ENCODE measurements around the gene CLEC17A. TPM values are rescaled to one million over a fixed set of nuclear protein-coding genes. Genes with fewer than 3 reads are reported as not detected.
"Not testable (repeated sequence)": the region's sequence is repeated elsewhere in the genome, so short reads cannot be mapped to it uniquely, and the experiment has no call there.

Gene CLEC17A
- polyA plus RNA-seq (2013, experiment 1 of 2) = not detected
- polyA plus RNA-seq (2013, experiment 2 of 2) = not detected

- WGBS, 2 experiments (ENCODE audit: insufficient coverage in 2 of 2) = 40 to 58% methylated on average over 3 to 4 of the region's 6 CpGs
- Histone ChIP-seq H3K36me3 (ENCODE audit: control insufficient read depth, insufficient read depth, low read length) (no peaks in the 10 kb centered on the region), H3K27ac (ENCODE audit: low read depth, low read length, severe bottlenecking) (no peak within 1 kb of the TSS), H3K4me1 (ENCODE audit: control insufficient read depth, insufficient read depth, low read length, poor library complexity, severe bottlenecking) (no peaks in the 10 kb centered on the region), H3K9me3 (ENCODE audit: control insufficient read depth, low read length) (no peaks in the 10 kb centered on the region), H3K4me3 (ENCODE audit: extremely low read depth, insufficient read depth, low read length, poor library complexity, severe bottlenecking) (no peak within 1 kb of the TSS)
These were observed at the start of gene CLEC17A for GRCh38 chr19:14582894-14583340. Gene CLEC17A, plus strand, starts transcription at chr19:14583084. Its CDS starts 77 bp downstream, at chr19:14583161.

GRCh38 chr19:14533450-14533849, 49.4 kb upstream of the CLEC17A start:
- Histone ChIP-seq H3K9me3 (ENCODE audit: control insufficient read depth, low read length) (no peaks in the 10 kb centered on the region), H3K36me3 (ENCODE audit: control insufficient read depth, insufficient read depth, low read length) (peaks cover 23% of the 10 kb centered on the region), H3K4me3 (ENCODE audit: extremely low read depth, insufficient read depth, low read length, poor library complexity, severe bottlenecking) (no peak overlapping the region), H3K27ac (ENCODE audit: low read depth, low read length, severe bottlenecking) (no peak overlapping the region), H3K4me1 (ENCODE audit: control insufficient read depth, insufficient read depth, low read length, poor library complexity, severe bottlenecking) (peaks cover 8% of the 10 kb centered on the region)
- WGBS, 2 experiments (ENCODE audit: insufficient coverage in 2 of 2) = 95 to 97% methylated on average over 3 to 5 of the region's 5 CpGs

- H3K36me3 ChIP-seq (ENCODE audit: control insufficient read depth, insufficient read depth, low read length) = peaks cover 29% of the 10 kb centered on the region
- peaks cover 8% of the 10 kb centered on the region for H3K4me1 ChIP-seq (ENCODE audit: control insufficient read depth, insufficient read depth, low read length, poor library complexity, severe bottlenecking)
- no peak overlapping the region for H3K4me3 ChIP-seq (ENCODE audit: extremely low read depth, insufficient read depth, low read length, poor library complexity, severe bottlenecking)
- H3K27ac ChIP-seq (ENCODE audit: low read depth, low read length, severe bottlenecking) = no peak overlapping the region
- 37% methylated on average over 8 to 13 of the region's 24 CpGs for WGBS, 2 experiments (ENCODE audit: insufficient coverage in 2 of 2)
- no peaks in the 10 kb centered on the region for H3K9me3 ChIP-seq (ENCODE audit: control insufficient read depth, low read length)
These were observed 45.8 kb upstream of the CLEC17A start for GRCh38 chr19:14536926-14537692.

- Histone ChIP-seq H3K4me1 (ENCODE audit: control insufficient read depth, insufficient read depth, low read length, poor library complexity, severe bottlenecking) (peaks cover 18% of the 10 kb centered on the region), H3K27ac (ENCODE audit: low read depth, low read length, severe bottlenecking) (no peak overlapping the region), H3K9me3 (ENCODE audit: control insufficient read depth, low read length) (no peaks in the 10 kb centered on the region), H3K36me3 (ENCODE audit: control insufficient read depth, insufficient read depth, low read length) (peaks cover 15% of the 10 kb centered on the region), H3K4me3 (ENCODE audit: extremely low read depth, insufficient read depth, low read length, poor library complexity, severe bottlenecking) (no peak overlapping the region)
- 96 to 97% methylated on average over 17 to 19 of the region's 19 CpGs for WGBS, 2 experiments (ENCODE audit: insufficient coverage in 2 of 2)
These were observed 42.0 kb upstream of the CLEC17A start for GRCh38 chr19:14540741-14541525.

- H3K27ac ChIP-seq (ENCODE audit: low read depth, low read length, severe bottlenecking); H3K9me3 ChIP-seq (ENCODE audit: control insufficient read depth, low read length); H3K4me3 ChIP-seq (ENCODE audit: extremely low read depth, insufficient read depth, low read length, poor library complexity, severe bottlenecking): not testable (repeated sequence)
- H3K36me3 ChIP-seq (ENCODE audit: control insufficient read depth, insufficient read depth, low read length) = peaks cover 24% of the 10 kb centered on the region
- 94 to 100% methylated on average over 2 to 3 of the region's 5 CpGs for WGBS, 2 experiments (ENCODE audit: insufficient coverage in 2 of 2)
- H3K4me1 ChIP-seq (ENCODE audit: control insufficient read depth, insufficient read depth, low read length, poor library complexity, severe bottlenecking) = peaks cover 14% of the 10 kb centered on the region
These were observed 40.9 kb upstream of the CLEC17A start for GRCh38 chr19:14541979-14542378.

GRCh38 chr19:14542711-14543328, 40.1 kb upstream of the CLEC17A start:
- peaks cover 14% of the 10 kb centered on the region for H3K4me1 ChIP-seq (ENCODE audit: control insufficient read depth, insufficient read depth, low read length, poor library complexity, severe bottlenecking)
- WGBS, 2 experiments (ENCODE audit: insufficient coverage in 2 of 2) = 67 to 70% methylated on average over 6 to 7 of the region's 7 CpGs

GRCh38 chr19:14544047-14544446, 38.8 kb upstream of the CLEC17A start:
- 91 to 95% methylated on average over 4 of the region's 5 CpGs for WGBS, 2 experiments (ENCODE audit: insufficient coverage in 2 of 2)
- Histone ChIP-seq H3K4me3 (ENCODE audit: extremely low read depth, insufficient read depth, low read length, poor library complexity, severe bottlenecking) (no peak overlapping the region), H3K4me1 (ENCODE audit: control insufficient read depth, insufficient read depth, low read length, poor library complexity, severe bottlenecking) (peaks cover 14% of the 10 kb centered on the region), H3K36me3 (ENCODE audit: control insufficient read depth, insufficient read depth, low read length) (peaks cover 31% of the 10 kb centered on the region), H3K9me3 (ENCODE audit: control insufficient read depth, low read length) (no peaks in the 10 kb centered on the region), H3K27ac (ENCODE audit: low read depth, low read length, severe bottlenecking) (no peak overlapping the region)

More at GRCh38 chr19:14542711-14543328, 40.1 kb upstream of the CLEC17A start:
- no peaks in the 10 kb centered on the region for H3K9me3 ChIP-seq (ENCODE audit: control insufficient read depth, low read length)
- peaks cover 24% of the 10 kb centered on the region for H3K36me3 ChIP-seq (ENCODE audit: control insufficient read depth, insufficient read depth, low read length)
- peak overlapping the region; percentile 59 for H3K27ac ChIP-seq (ENCODE audit: low read depth, low read length, severe bottlenecking)
- H3K4me3 ChIP-seq (ENCODE audit: extremely low read depth, insufficient read depth, low read length, poor library complexity, severe bottlenecking) = no peak overlapping the region

GRCh38 chr19:14544977-14545715, 37.7 kb upstream of the CLEC17A start:
- peaks cover 31% of the 10 kb centered on the region for H3K36me3 ChIP-seq (ENCODE audit: control insufficient read depth, insufficient read depth, low read length)
- H3K4me3 ChIP-seq (ENCODE audit: extremely low read depth, insufficient read depth, low read length, poor library complexity, severe bottlenecking) = no peak overlapping the region
- WGBS, 2 experiments (ENCODE audit: insufficient coverage in 2 of 2) = 96% methylated on average over 19 to 20 of the region's 21 CpGs
- H3K4me1 ChIP-seq (ENCODE audit: control insufficient read depth, insufficient read depth, low read length, poor library complexity, severe bottlenecking) = peaks cover 14% of the 10 kb centered on the region
- no peaks in the 10 kb centered on the region for H3K9me3 ChIP-seq (ENCODE audit: control insufficient read depth, low read length)
- H3K27ac ChIP-seq (ENCODE audit: low read depth, low read length, severe bottlenecking) = no peak overlapping the region

GRCh38 chr19:14545716-14546082, 37.2 kb upstream of the CLEC17A start:
- H3K9me3 ChIP-seq (ENCODE audit: control insufficient read depth, low read length) = no peaks in the 10 kb centered on the region
- H3K4me3 ChIP-seq (ENCODE audit: extremely low read depth, insufficient read depth, low read length, poor library complexity, severe bottlenecking) = no peak overlapping the region
- peaks cover 34% of the 10 kb centered on the region for H3K36me3 ChIP-seq (ENCODE audit: control insufficient read depth, insufficient read depth, low read length)
- WGBS, 2 experiments (ENCODE audit: insufficient coverage in 2 of 2) = 89 to 91% methylated on average over 9 of the region's 9 CpGs
- peaks cover 14% of the 10 kb centered on the region for H3K4me1 ChIP-seq (ENCODE audit: control insufficient read depth, insufficient read depth, low read length, poor library complexity, severe bottlenecking)
- no peak overlapping the region for H3K27ac ChIP-seq (ENCODE audit: low read depth, low read length, severe bottlenecking)

GRCh38 chr19:14550201-14550754, 32.6 kb upstream of the CLEC17A start:
- H3K27ac ChIP-seq (ENCODE audit: low read depth, low read length, severe bottlenecking) = no peak overlapping the region
- peaks cover 35% of the 10 kb centered on the region for H3K36me3 ChIP-seq (ENCODE audit: control insufficient read depth, insufficient read depth, low read length)
- H3K9me3 ChIP-seq (ENCODE audit: control insufficient read depth, low read length) = no peaks in the 10 kb centered on the region
- peaks cover 7% of the 10 kb centered on the region for H3K4me1 ChIP-seq (ENCODE audit: control insufficient read depth, insufficient read depth, low read length, poor library complexity, severe bottlenecking)
- 89 to 94% methylated on average over 13 to 15 of the region's 15 CpGs for WGBS, 2 experiments (ENCODE audit: insufficient coverage in 2 of 2)
- H3K4me3 ChIP-seq (ENCODE audit: extremely low read depth, insufficient read depth, low read length, poor library complexity, severe bottlenecking) = no peak overlapping the region

Measured in mesodermal cell (in vitro differentiated cells).